ENCODE measurements around the gene PREX1.

DNA sequence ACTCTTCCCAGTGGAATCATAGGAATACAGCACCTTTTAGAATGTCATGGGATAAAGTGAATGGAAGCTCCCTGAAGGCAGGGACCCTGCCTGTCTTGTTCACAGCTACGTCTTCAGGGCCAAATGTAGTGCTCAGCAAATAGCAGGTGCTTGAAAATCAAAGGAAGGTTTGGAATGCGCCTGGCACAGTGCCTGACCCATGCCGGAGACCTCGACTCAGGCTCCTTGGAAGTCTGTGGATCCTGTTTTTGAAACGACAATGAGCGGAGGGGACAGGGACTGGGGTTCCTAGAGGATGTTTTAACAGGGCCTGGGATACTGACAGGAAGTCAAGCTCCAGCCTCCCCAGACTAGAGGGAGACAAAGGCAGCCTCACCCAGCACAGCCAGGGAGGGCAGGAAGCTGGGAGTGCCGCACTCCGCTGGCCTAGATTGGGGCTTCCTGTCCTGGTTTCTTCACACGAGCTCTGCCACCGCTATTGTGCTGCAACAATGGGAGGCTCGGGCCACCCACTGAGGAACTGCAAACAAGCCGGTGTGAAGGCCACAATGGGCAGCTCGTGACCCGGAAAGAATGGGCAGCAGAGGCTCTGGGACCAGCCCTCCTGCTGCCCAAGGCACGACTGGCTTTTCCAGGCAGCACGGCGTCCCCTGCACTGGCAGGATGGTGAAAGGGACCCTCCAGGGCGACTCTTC, 76.7 kb downstream of the PREX1 start:
- TF ChIP-seq CTCF (IDR thresholded peaks at IDR 0.05 in 8 of 11, conservative IDR thresholded peaks at IDR 0.05 in 3 of 11) (no peak), POLR2AphosphoS5 (IDR thresholded peaks at IDR 0.05) (peak; percentile 81 to 86 (median 83)), POLR2A (IDR thresholded peaks at IDR 0.05) (no peak)

All from spleen (tissue), 7 donors.